ENCODE results near the gene MAPKAP1.

MAPKAP1 gene

GRCh38 chr9:125655066-125655633, 51.9 kb downstream of the MAPKAP1 start:
- Histone ChIP-seq H2AFZ (ENCODE audit: low read length, unreplicated experiment) (no peak overlapping the region), H3K4me3 (ENCODE audit: low read depth, low read length) (no peak overlapping the region), H3K36me3 (ENCODE audit: insufficient read depth, low read length) (0 out of 2 replicates have a peak, but pooled peaks cover 3% of the 10 kb centered on the region), H3K4me1 (ENCODE audit: control insufficient read depth, insufficient read depth, low read length, unreplicated experiment) (peaks cover 43% of the 10 kb centered on the region), H3K27ac (ENCODE audit: low read depth, low read length) (0 out of 2 replicates have a peak overlapping the region, but pooled peaks have one; percentile 1), H3K79me2 (ENCODE audit: control insufficient read depth, insufficient read depth, low read length, unreplicated experiment) (peaks cover 25% of the 10 kb centered on the region), H3K27me3 (ENCODE audit: insufficient read depth, low read length) (no peaks in the 10 kb centered on the region)

DNA sequence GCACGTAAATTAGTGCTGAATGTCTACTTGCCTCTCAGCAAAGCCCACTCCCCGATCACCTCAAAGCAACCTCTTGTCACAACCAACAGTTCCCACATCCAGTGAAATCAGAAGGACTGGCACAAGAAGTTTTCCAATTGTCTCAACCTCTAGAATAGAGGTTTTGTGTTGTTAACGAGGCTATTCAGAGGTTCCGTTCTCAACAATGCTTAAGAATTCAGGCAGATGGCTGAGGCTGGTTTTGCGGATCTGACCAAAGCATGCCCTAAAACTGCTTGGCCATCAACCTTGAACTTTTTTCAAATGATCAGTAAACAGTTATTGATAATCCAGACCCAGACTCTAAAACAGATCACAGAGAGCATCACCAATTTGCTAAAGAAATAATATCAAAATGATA, 52.9 kb downstream of the MAPKAP1 start:
- no peak overlapping the region for H2AFZ ChIP-seq (ENCODE audit: low read length, unreplicated experiment)
- peaks cover 22% of the 10 kb centered on the region for H3K79me2 ChIP-seq (ENCODE audit: control insufficient read depth, insufficient read depth, low read length, unreplicated experiment)
- peaks cover 41% of the 10 kb centered on the region for H3K4me1 ChIP-seq (ENCODE audit: control insufficient read depth, insufficient read depth, low read length, unreplicated experiment)
- no peaks in the 10 kb centered on the region for H3K27me3 ChIP-seq (ENCODE audit: insufficient read depth, low read length)
- 0 out of 2 replicates have a peak, but pooled peaks cover 3% of the 10 kb centered on the region for H3K36me3 ChIP-seq (ENCODE audit: insufficient read depth, low read length)
- no peak overlapping the region for H3K27ac ChIP-seq (ENCODE audit: low read depth, low read length)
- H3K4me3 ChIP-seq (ENCODE audit: low read depth, low read length), result no peak overlapping the region

- H3K36me3 ChIP-seq (ENCODE audit: insufficient read depth, low read length), result 0 out of 2 replicates have a peak, but pooled peaks cover 3% of the 10 kb centered on the region
- H3K79me2 ChIP-seq (ENCODE audit: control insufficient read depth, insufficient read depth, low read length, unreplicated experiment), result peaks cover 28% of the 10 kb centered on the region
- H2AFZ ChIP-seq (ENCODE audit: low read length, unreplicated experiment), result no peak overlapping the region
- H3K27me3 ChIP-seq (ENCODE audit: insufficient read depth, low read length), result no peaks in the 10 kb centered on the region
- no peak overlapping the region for H3K4me3 ChIP-seq (ENCODE audit: low read depth, low read length)
- H3K27ac ChIP-seq (ENCODE audit: low read depth, low read length), result no peak overlapping the region
- H3K4me1 ChIP-seq (ENCODE audit: control insufficient read depth, insufficient read depth, low read length, unreplicated experiment), result peaks cover 47% of the 10 kb centered on the region
These were observed 53.7 kb downstream of the MAPKAP1 start for GRCh38 chr9:125653325-125653724.

DNA sequence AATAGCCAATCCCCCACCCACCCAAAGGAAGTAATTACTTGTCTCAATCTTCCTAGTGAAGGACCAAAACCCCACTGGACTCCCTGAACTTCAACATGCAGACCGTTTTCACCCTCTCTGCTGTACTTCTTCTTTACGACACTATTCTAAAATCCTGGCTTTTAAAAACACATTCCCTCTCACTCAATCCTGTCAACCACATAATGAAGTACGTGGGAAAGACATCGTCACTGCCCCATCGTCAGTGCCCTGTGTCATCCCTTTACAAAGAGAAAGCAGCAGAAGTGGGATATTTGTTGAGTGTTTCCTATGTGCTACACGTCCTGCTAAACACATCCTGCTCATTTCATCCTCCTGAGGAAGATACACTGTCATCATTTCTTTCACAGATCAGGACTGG, 54.2 kb downstream of the MAPKAP1 start:
- H3K36me3 ChIP-seq (ENCODE audit: insufficient read depth, low read length), result 0 out of 2 replicates have a peak, but pooled peaks cover 3% of the 10 kb centered on the region
- peaks cover 52% of the 10 kb centered on the region for H3K4me1 ChIP-seq (ENCODE audit: control insufficient read depth, insufficient read depth, low read length, unreplicated experiment)
- no peaks in the 10 kb centered on the region for H3K27me3 ChIP-seq (ENCODE audit: insufficient read depth, low read length)
- no peak overlapping the region for H2AFZ ChIP-seq (ENCODE audit: low read length, unreplicated experiment)
- no peak overlapping the region for H3K4me3 ChIP-seq (ENCODE audit: low read depth, low read length)
- peaks cover 33% of the 10 kb centered on the region for H3K79me2 ChIP-seq (ENCODE audit: control insufficient read depth, insufficient read depth, low read length, unreplicated experiment)
- no peak overlapping the region for H3K27ac ChIP-seq (ENCODE audit: low read depth, low read length)

- Histone ChIP-seq H3K4me3 (ENCODE audit: low read depth, low read length) (no peak overlapping the region), H3K27ac (ENCODE audit: low read depth, low read length) (no peak overlapping the region), H3K79me2 (ENCODE audit: control insufficient read depth, insufficient read depth, low read length, unreplicated experiment) (peaks cover 39% of the 10 kb centered on the region), H2AFZ (ENCODE audit: low read length, unreplicated experiment) (no peak overlapping the region), H3K36me3 (ENCODE audit: insufficient read depth, low read length) (0 out of 2 replicates have a peak, but pooled peaks cover 3% of the 10 kb centered on the region), H3K27me3 (ENCODE audit: insufficient read depth, low read length) (no peaks in the 10 kb centered on the region), H3K4me1 (ENCODE audit: control insufficient read depth, insufficient read depth, low read length, unreplicated experiment) (peaks cover 58% of the 10 kb centered on the region)
These were observed 54.8 kb downstream of the MAPKAP1 start for GRCh38 chr9:125652233-125652594.

DNA sequence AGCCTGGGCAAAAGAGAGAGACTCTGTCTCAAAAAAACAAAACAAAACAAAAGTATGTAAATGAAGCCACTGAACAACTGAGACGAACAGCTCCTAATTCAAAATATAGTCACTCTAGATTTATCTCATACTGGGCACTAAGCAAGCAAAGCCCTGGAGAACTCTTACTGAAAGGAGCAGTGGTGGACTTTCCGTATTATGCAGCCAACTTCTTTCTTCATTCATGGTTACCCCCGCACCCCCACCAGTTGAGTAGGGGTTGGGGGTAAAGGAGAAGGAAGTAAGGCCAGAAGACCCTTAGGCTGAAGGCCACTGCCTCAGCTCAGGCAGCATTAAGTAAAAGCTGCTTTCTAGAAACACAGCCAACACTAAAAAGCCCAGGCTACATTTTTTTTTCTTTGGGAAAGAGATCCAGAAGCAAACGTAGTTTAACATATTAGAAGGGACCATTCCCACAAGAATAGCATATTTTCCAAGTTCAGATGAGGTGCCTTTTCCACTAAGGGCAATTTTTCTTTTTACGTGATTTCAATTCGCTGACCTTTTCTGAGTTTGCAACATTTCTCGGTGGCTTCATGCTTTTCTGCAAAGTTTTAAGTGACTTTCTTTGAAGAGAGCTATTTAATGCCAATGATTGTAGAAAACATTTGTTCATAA, 55.3 kb downstream of the MAPKAP1 start:
- no peak overlapping the region for H3K27ac ChIP-seq (ENCODE audit: low read depth, low read length)
- no peaks in the 10 kb centered on the region for H3K27me3 ChIP-seq (ENCODE audit: insufficient read depth, low read length)
- H3K36me3 ChIP-seq (ENCODE audit: insufficient read depth, low read length), result 0 out of 2 replicates have a peak, but pooled peaks cover 3% of the 10 kb centered on the region
- peaks cover 44% of the 10 kb centered on the region for H3K79me2 ChIP-seq (ENCODE audit: control insufficient read depth, insufficient read depth, low read length, unreplicated experiment)
- H3K4me3 ChIP-seq (ENCODE audit: low read depth, low read length), result no peak overlapping the region
- no peak overlapping the region for H2AFZ ChIP-seq (ENCODE audit: low read length, unreplicated experiment)
- H3K4me1 ChIP-seq (ENCODE audit: control insufficient read depth, insufficient read depth, low read length, unreplicated experiment), result peaks cover 63% of the 10 kb centered on the region

GRCh38 chr9:125650271-125650737, 56.7 kb downstream of the MAPKAP1 start:
- H3K79me2 ChIP-seq (ENCODE audit: control insufficient read depth, insufficient read depth, low read length, unreplicated experiment), result peaks cover 50% of the 10 kb centered on the region
- H2AFZ ChIP-seq (ENCODE audit: low read length, unreplicated experiment), result peak overlapping the region; percentile 10
- H3K36me3 ChIP-seq (ENCODE audit: insufficient read depth, low read length), result 0 out of 2 replicates have a peak, but pooled peaks cover 3% of the 10 kb centered on the region
- H3K4me3 ChIP-seq (ENCODE audit: low read depth, low read length), result peak overlapping the region; percentile 69
- peak overlapping the region; percentile 92 for H3K27ac ChIP-seq (ENCODE audit: low read depth, low read length)
- no peaks in the 10 kb centered on the region for H3K27me3 ChIP-seq (ENCODE audit: insufficient read depth, low read length)
- peaks cover 59% of the 10 kb centered on the region for H3K4me1 ChIP-seq (ENCODE audit: control insufficient read depth, insufficient read depth, low read length, unreplicated experiment)

DNA sequence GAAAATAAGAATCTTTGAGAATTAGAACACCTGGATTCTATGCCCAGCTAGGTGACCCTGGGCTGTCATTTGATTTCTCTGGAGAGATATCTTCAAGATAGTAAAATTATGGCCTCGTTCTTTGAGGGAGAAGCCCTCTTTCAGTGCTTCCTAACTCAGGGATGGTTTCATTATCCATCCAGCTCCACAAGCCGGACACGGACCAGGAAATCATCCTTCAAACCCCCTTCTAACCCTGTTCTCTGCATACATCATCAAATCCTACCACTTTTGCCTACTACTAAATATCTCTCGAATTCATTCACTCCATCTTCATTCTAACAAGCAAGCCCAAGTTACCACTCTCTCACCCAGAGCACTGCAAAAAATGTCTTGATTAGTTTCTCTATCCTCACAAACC, 57.2 kb downstream of the MAPKAP1 start:
- Histone ChIP-seq H3K27me3 (ENCODE audit: insufficient read depth, low read length) (no peaks in the 10 kb centered on the region), H3K36me3 (ENCODE audit: insufficient read depth, low read length) (0 out of 2 replicates have a peak, but pooled peaks cover 3% of the 10 kb centered on the region), H3K79me2 (ENCODE audit: control insufficient read depth, insufficient read depth, low read length, unreplicated experiment) (peaks cover 53% of the 10 kb centered on the region), H3K4me3 (ENCODE audit: low read depth, low read length) (peak overlapping the region; percentile 69), H2AFZ (ENCODE audit: low read length, unreplicated experiment) (no peak overlapping the region), H3K4me1 (ENCODE audit: control insufficient read depth, insufficient read depth, low read length, unreplicated experiment) (peaks cover 55% of the 10 kb centered on the region), H3K27ac (ENCODE audit: low read depth, low read length) (peak overlapping the region; percentile 92)

GRCh38 chr9:125649315-125649714, 57.7 kb downstream of the MAPKAP1 start:
- no peaks in the 10 kb centered on the region for H3K27me3 ChIP-seq (ENCODE audit: insufficient read depth, low read length)

GRCh38 chr9:125648294-125648693, 58.7 kb downstream of the MAPKAP1 start:
- Histone ChIP-seq H2AFZ (ENCODE audit: low read length, unreplicated experiment) (no peak overlapping the region), H3K27ac (ENCODE audit: low read depth, low read length) (peak overlapping the region; percentile 92), H3K27me3 (ENCODE audit: insufficient read depth, low read length) (no peaks in the 10 kb centered on the region), H3K79me2 (ENCODE audit: control insufficient read depth, insufficient read depth, low read length, unreplicated experiment) (peaks cover 52% of the 10 kb centered on the region), H3K4me3 (ENCODE audit: low read depth, low read length) (no peak overlapping the region), H3K4me1 (ENCODE audit: control insufficient read depth, insufficient read depth, low read length, unreplicated experiment) (peaks cover 46% of the 10 kb centered on the region), H3K36me3 (ENCODE audit: insufficient read depth, low read length) (0 out of 2 replicates have a peak, but pooled peaks cover 3% of the 10 kb centered on the region)

More at GRCh38 chr9:125649315-125649714, 57.7 kb downstream of the MAPKAP1 start:
- Histone ChIP-seq H3K27ac (ENCODE audit: low read depth, low read length) (peak overlapping the region; percentile 92), H2AFZ (ENCODE audit: low read length, unreplicated experiment) (no peak overlapping the region), H3K4me3 (ENCODE audit: low read depth, low read length) (peak overlapping the region; percentile 69), H3K4me1 (ENCODE audit: control insufficient read depth, insufficient read depth, low read length, unreplicated experiment) (peaks cover 49% of the 10 kb centered on the region), H3K36me3 (ENCODE audit: insufficient read depth, low read length) (0 out of 2 replicates have a peak, but pooled peaks cover 3% of the 10 kb centered on the region), H3K79me2 (ENCODE audit: control insufficient read depth, insufficient read depth, low read length, unreplicated experiment) (peaks cover 53% of the 10 kb centered on the region)

Data from ACC112 (cell line).